Body of pancreas (tissue), 4 donors: ENCODE data around the gene PIK3AP1. TPM values are rescaled to one million over a fixed set of nuclear protein-coding genes. Genes with fewer than 3 reads are reported as not detected.

Source experiments
- ATAC-seq: fragments of 150-250 bp; one replicate; pipeline ENCODE4 v1.9.1; 2016
- DNase-seq, 4 donors: peaks; one replicate each; pipeline ENCODE4 v3.0.0-alpha.2; 2019
- H3K27ac ChIP-seq, 4 donors: fragments of 200-600 bp; sonication (generic); 1 replicate in 3 of 4; 2 replicates in 1 of 4; pipeline versions ENCODE4 v1.5.1 to v1.6.1; 2016 to 2019; ENCODE audit warnings: mild to moderate bottlenecking in 1 of 4, mixed read lengths in 1 of 4, moderate library complexity in 1 of 4
- H3K27me3 ChIP-seq, 2 donors: fragments of 200-600 bp; sonication (generic); one replicate each; pipeline ENCODE4 v1.6.0; 2016; ENCODE audit warnings: mild to moderate bottlenecking in 1 of 2
- H3K36me3 ChIP-seq, 2 donors: fragments of 200-600 bp; sonication (generic); replicated peaks in 1 of 2; 2 replicates each; pipeline ENCODE4 v1.5.1; 2016; ENCODE audit warnings: low read depth in 2 of 2; ENCODE audit not compliant: insufficient read depth in 1 of 2
- H3K4me1 ChIP-seq: fragments of 200-600 bp; sonication (generic); one replicate; pipeline ENCODE4 v1.6.0; 2016
- H3K4me3 ChIP-seq, 2 donors: fragments of 200-600 bp; sonication (generic); 1 replicate in 1 of 2; 2 replicates in 1 of 2; pipeline ENCODE4 v1.5.1; 2016 to 2019
- H3K9me3 ChIP-seq, 3 donors: fragments of 200-600 bp; sonication (generic); 1 replicate in 2 of 3; 2 replicates in 1 of 3; pipeline ENCODE4 v1.5.1; 2016
- CTCF ChIP-seq, 7 experiments: fragments of 450-650 bp in 4 of 7; fragments of 200-600 bp in 3 of 7; sonication (generic) in 3 of 7; IDR thresholded peaks; one replicate each; pipeline ENCODE4 v1.5.1; 2016 to 2019; ENCODE audit warnings: antibody characterized with exemption in 7 of 7
- POLR2A ChIP-seq, 3 donors: fragments of 450-650 bp; IDR thresholded peaks; one replicate each; pipeline ENCODE4 v1.6.1; 2016; ENCODE audit warnings: antibody characterized with exemption in 3 of 3, mild to moderate bottlenecking in 2 of 3
- WGBS, 2 donors: methylation state at CpG; one replicate each; pipeline ENCODE4 v1.1.5; 2017; 5-methylcytosine and 5-hydroxymethylcytosine counted together
- intact Hi-C: fragments of 100-400 bp; cut with DNase I; formaldehyde crosslinking; loops from one replicate; pipeline ENCODE4 v1.15.1; 2023
- total RNA-seq, 2 donors: library from RNA; depleted of rRNA; stranded (reverse); fragments of >200 nt; gene quantifications; one replicate each; pipeline ENCODE4 v1.1.0, GENCODE V29; 2016

Gene PIK3AP1
- total RNA-seq, 2 donors from 2014 or later = 28.0 to 37.2 TPM

DNA sequence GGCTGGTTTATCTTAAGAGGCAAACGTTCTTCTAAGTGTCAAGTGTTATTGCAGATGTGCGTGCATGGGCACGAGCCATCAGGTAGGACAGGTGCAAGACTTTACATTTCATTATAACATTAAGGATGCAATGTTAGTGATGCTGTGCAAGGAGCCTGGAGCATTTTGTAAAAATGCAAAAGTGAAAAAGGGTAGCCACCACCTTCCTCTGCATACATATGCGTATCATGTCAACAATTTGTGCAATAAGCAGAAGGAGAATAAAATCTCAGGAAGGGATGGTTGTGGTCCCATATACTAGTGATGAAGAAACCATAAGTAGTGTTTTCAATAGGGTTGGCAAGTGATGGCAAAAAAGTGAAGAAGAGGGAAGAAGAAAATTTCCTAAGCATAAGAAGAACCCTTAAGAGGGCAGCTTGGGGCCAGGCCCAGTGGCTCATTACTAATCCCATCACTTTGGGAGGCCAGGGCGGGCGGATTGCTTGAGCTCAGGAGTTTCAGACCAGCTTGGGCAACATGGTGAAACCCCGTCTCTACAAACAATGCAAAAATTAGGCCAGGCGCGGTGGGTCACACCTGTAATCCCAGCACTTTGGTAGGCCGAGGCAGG is 7.5 kb downstream of the PIK3AP1 start:
- Histone ChIP-seq H3K27ac (no peak overlapping the region), H3K27me3 (no peaks in the 10 kb centered on the region), H3K4me3 (no peak overlapping the region), H3K9me3 (no peaks in the 10 kb centered on the region), H3K36me3 (peaks cover 0 to 2% of the 10 kb centered on the region in 2 donors), H3K4me1 (peaks cover 34% of the 10 kb centered on the region)
- TF ChIP-seq POLR2A (IDR thresholded peaks at IDR 0.05) (no peak), CTCF (IDR thresholded peaks at IDR 0.05) (no peak)
- WGBS, 2 donors = 85 to 86% methylated on average over 10 of the region's 10 CpGs
- DNase-seq (no peak), ATAC-seq (no peak)
- intact Hi-C loops = no loop called here

- Histone ChIP-seq H3K4me3 (no peak overlapping the region), H3K9me3 (no peaks in the 10 kb centered on the region), H3K27ac (no peak overlapping the region), H3K36me3 (peaks cover 0 to 2% of the 10 kb centered on the region in 2 donors), H3K4me1 (peaks cover 19% of the 10 kb centered on the region), H3K27me3 (no peaks in the 10 kb centered on the region)
- intact Hi-C loops = no loop called here
- no peak for ATAC-seq
- 71 to 73% methylated on average over 3 of the region's 3 CpGs for WGBS, 2 donors
- DNase-seq = no peak
- TF ChIP-seq POLR2A (IDR thresholded peaks at IDR 0.05) (no peak), CTCF (IDR thresholded peaks at IDR 0.05) (no peak)
Observed at GRCh38 chr10:96711048-96711728, 9.1 kb downstream of the PIK3AP1 start.

DNA sequence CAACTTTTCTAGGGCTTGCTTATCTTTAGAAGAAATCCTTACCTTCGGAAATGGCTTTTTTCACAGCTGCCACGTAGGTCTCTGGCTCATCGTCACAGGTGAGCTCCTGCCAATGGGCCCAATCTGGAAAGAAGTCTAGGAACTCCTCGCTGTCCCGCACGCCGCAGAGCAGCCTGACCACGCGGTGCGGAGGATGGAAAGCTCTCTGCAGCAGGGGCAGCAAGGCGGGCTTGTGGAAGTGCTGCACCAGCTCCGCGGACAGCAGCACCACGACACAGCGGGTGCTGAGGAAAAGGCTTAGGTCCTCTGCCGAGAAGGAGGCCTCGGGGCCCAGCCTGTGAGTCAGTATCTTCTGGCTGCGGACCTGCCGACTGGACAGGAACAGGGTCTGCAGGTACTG is 10.8 kb downstream of the PIK3AP1 start:
- no peaks in the 10 kb centered on the region for H3K27me3 ChIP-seq
- DNase-seq = no peak
- intact Hi-C loops = no loop called here
- H3K4me3 ChIP-seq = no peak overlapping the region
- no peaks in the 10 kb centered on the region for H3K9me3 ChIP-seq
- H3K27ac ChIP-seq = peak overlapping the region in 1 of 4 donors; percentile 60
- no peak for TF ChIP-seq CTCF (IDR thresholded peaks at IDR 0.05)
- TF ChIP-seq POLR2A (IDR thresholded peaks at IDR 0.05) = no peak
- ATAC-seq = no peak
- H3K4me1 ChIP-seq = peaks cover 11% of the 10 kb centered on the region
- peaks cover 0 to 2% of the 10 kb centered on the region in 2 donors for H3K36me3 ChIP-seq
- WGBS, 2 donors = 90 to 91% methylated on average over 11 to 18 of the region's 19 CpGs

GRCh38 chr10:96708996-96709395 is 11.3 kb downstream of the PIK3AP1 start:
- intact Hi-C loops = no loop called here
- H3K27ac ChIP-seq = peak overlapping the region in 1 of 4 donors; percentile 60

More at GRCh38 chr10:96708996-96709395, 11.3 kb downstream of the PIK3AP1 start:
- no peaks in the 10 kb centered on the region for H3K27me3 ChIP-seq
- peaks cover 5% of the 10 kb centered on the region for H3K4me1 ChIP-seq
- ATAC-seq (no peak), DNase-seq (no peak)
- WGBS, 2 donors = 89% methylated on average over 7 of the region's 7 CpGs
- TF ChIP-seq CTCF (IDR thresholded peaks at IDR 0.05) = no peak
- TF ChIP-seq POLR2A (IDR thresholded peaks at IDR 0.05) = no peak
- no peaks in the 10 kb centered on the region for H3K9me3 ChIP-seq
- peaks cover 0 to 2% of the 10 kb centered on the region in 2 donors for H3K36me3 ChIP-seq
- no peak overlapping the region for H3K4me3 ChIP-seq
